Astrocyte (in vitro differentiated cells and primary cell): ENCODE measurements around the gene BACH2. TPM values are rescaled to one million over a fixed set of nuclear protein-coding genes. Genes with fewer than 3 reads are reported as not detected.
A peak's percentile ranks its signal among the peaks of the same experiment; 100 is the strongest.

Source experiments
- DNase-seq: peaks from one replicate; pipeline ENCODE4 v3.0.0-alpha.2; 2010; ENCODE audit warnings: low read depth
- FAIRE-seq: peaks from 2 replicates; lab custom pipeline; 2011; peaks lifted over from hg19 to GRCh38; lab: Jason Lieb, UNC
- H2AFZ ChIP-seq: 2 replicates; pipeline ENCODE4 v1.6.0; 2012; ENCODE audit warnings: low read depth, low read length, inconsistent platforms
- H3K27ac ChIP-seq: 2 replicates; pipeline ENCODE4 v1.5.1; 2011; ENCODE audit warnings: low read depth, low read length, inconsistent platforms
- H3K27me3 ChIP-seq: 2 replicates; pipeline ENCODE4 v1.6.0; 2011; ENCODE audit warnings: low read length, inconsistent platforms; ENCODE audit not compliant: insufficient read depth
- H3K36me3 ChIP-seq: 2 replicates; pipeline ENCODE4 v1.5.1; 2011; ENCODE audit warnings: low read length, inconsistent platforms; ENCODE audit not compliant: insufficient read depth
- H3K4me1 ChIP-seq: 2 replicates; pipeline ENCODE4 v1.5.1; 2011; ENCODE audit warnings: low read length, inconsistent platforms; ENCODE audit not compliant: insufficient read depth
- H3K4me2 ChIP-seq: 2 replicates; pipeline ENCODE4 v1.6.0; 2012; ENCODE audit warnings: low read length, inconsistent platforms
- H3K4me3 ChIP-seq: 2 replicates; pipeline ENCODE4 v1.5.1; 2011; ENCODE audit warnings: low read depth, mild to moderate bottlenecking, low read length, inconsistent platforms; ENCODE audit not compliant: insufficient read depth
- H3K79me2 ChIP-seq: 2 replicates; pipeline ENCODE4 v1.6.0; 2012; ENCODE audit warnings: mild to moderate bottlenecking, low read length, inconsistent platforms; ENCODE audit not compliant: insufficient read depth
- H3K9ac ChIP-seq: 2 replicates; pipeline ENCODE4 v1.6.0; 2012; ENCODE audit warnings: mild to moderate bottlenecking, low read length, inconsistent platforms
- H3K9me3 ChIP-seq: 2 replicates; pipeline ENCODE4 v1.5.1; 2012; ENCODE audit warnings: low read depth, mild to moderate bottlenecking, low read length, inconsistent platforms; ENCODE audit not compliant: insufficient read depth
- H4K20me1 ChIP-seq: 2 replicates; pipeline ENCODE4 v1.6.0; 2012; ENCODE audit warnings: low read length, inconsistent platforms; ENCODE audit not compliant: insufficient read depth
- H3K27ac Mint-ChIP-seq: one replicate; pipeline ENCODE4 v1.8.0; 2021; ENCODE audit warnings: mild to moderate bottlenecking, mixed read lengths; ENCODE audit not compliant: unreplicated experiment
- H3K27me3 Mint-ChIP-seq: one replicate; pipeline ENCODE4 v1.8.0; 2021; ENCODE audit warnings: low read depth, mixed read lengths; ENCODE audit not compliant: unreplicated experiment
- H3K36me3 Mint-ChIP-seq: one replicate; pipeline ENCODE4 v1.8.0; 2021; ENCODE audit warnings: low read depth, mixed read lengths; ENCODE audit not compliant: unreplicated experiment
- H3K4me1 Mint-ChIP-seq: one replicate; pipeline ENCODE4 v1.8.0; 2021; ENCODE audit warnings: low read depth, mixed read lengths; ENCODE audit not compliant: unreplicated experiment
- H3K4me3 Mint-ChIP-seq: one replicate; pipeline ENCODE4 v1.8.0; 2021; ENCODE audit warnings: mild to moderate bottlenecking, moderate library complexity, mixed read lengths; ENCODE audit not compliant: unreplicated experiment
- H3K9me3 Mint-ChIP-seq: one replicate; pipeline ENCODE4 v1.8.0; 2021; ENCODE audit warnings: mild to moderate bottlenecking, mixed read lengths; ENCODE audit not compliant: unreplicated experiment
- EZH2 ChIP-seq: IDR thresholded peaks from 2 replicates; pipeline ENCODE4 v1.6.1; 2012; ENCODE audit warnings: mild to moderate bottlenecking, low read length, inconsistent platforms; ENCODE audit not compliant: insufficient read depth
- total RNA-seq: library from RNA; stranded (reverse); gene quantifications from 2 replicates; pipeline ENCODE4 v1.2.1, GENCODE V29; 2021
- TF ChIP-seq, protein P1 (sequence below): IDR thresholded peaks from 2 replicates; pipeline ENCODE4 v1.5.1; 2011; ENCODE audit warnings: low read depth, mild to moderate bottlenecking, inconsistent platforms, low read length, moderate library complexity; ENCODE audit not compliant: insufficient read depth

BACH2 gene
- total RNA-seq, 1 donor from 2014 or later, result 17.5 TPM

DNA sequence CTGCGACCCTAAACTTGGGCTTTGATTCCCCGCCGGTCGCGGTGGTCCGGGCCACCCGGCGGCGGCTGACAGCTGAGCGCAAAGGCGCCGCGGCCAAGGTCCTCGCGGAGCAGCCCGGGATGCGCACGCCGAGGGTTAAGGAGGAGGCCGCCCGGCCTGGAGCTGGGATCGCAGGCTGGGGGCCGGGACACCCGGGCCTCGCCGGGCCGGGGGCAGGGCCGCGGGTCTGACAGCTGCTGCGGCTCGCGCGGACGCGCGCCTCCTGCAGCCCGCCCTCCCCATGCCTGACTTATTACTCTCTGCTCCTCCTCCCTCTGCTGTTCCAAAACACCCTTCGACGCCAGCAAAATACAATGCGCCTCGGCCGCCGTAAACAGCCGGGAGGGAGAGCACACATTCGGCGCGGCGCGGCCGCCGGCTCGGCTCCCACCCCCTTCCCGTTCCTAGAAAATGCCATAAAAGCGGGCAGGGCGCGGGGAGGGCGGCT is 746 bp downstream of the BACH2 start:
- FAIRE-seq (no peak), DNase-seq (peak; percentile 71)
- no peaks in the 10 kb centered on the region for H3K36me3 ChIP-seq
- Mint-ChIP-seq H3K36me3 (no peaks in the 10 kb centered on the region), H3K9me3 (no peaks in the 10 kb centered on the region), H3K4me1 (peaks cover 25% of the 10 kb centered on the region), H3K27me3 (peaks cover 3% of the 10 kb centered on the region), H3K27ac (no peak overlapping the region), H3K4me3 (peak overlapping the region; percentile 88)
- H2AFZ ChIP-seq, result peak overlapping the region; percentile 72
- H4K20me1 ChIP-seq, result no peaks in the 10 kb centered on the region
- H3K4me3 ChIP-seq, result peak overlapping the region; percentile 69
- no peak for TF ChIP-seq EZH2
- TF ChIP-seq, protein P1, sequence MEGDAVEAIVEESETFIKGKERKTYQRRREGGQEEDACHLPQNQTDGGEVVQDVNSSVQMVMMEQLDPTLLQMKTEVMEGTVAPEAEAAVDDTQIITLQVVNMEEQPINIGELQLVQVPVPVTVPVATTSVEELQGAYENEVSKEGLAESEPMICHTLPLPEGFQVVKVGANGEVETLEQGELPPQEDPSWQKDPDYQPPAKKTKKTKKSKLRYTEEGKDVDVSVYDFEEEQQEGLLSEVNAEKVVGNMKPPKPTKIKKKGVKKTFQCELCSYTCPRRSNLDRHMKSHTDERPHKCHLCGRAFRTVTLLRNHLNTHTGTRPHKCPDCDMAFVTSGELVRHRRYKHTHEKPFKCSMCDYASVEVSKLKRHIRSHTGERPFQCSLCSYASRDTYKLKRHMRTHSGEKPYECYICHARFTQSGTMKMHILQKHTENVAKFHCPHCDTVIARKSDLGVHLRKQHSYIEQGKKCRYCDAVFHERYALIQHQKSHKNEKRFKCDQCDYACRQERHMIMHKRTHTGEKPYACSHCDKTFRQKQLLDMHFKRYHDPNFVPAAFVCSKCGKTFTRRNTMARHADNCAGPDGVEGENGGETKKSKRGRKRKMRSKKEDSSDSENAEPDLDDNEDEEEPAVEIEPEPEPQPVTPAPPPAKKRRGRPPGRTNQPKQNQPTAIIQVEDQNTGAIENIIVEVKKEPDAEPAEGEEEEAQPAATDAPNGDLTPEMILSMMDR, result no peak
- peaks cover 16% of the 10 kb centered on the region for H3K4me1 ChIP-seq
- peak overlapping the region; percentile 98 for H3K4me2 ChIP-seq
- H3K27ac ChIP-seq, result peak overlapping the region; percentile 49
- H3K27me3 ChIP-seq, result peaks cover 11% of the 10 kb centered on the region
- peaks cover 9% of the 10 kb centered on the region for H3K79me2 ChIP-seq
- H3K9me3 ChIP-seq, result no peaks in the 10 kb centered on the region
- peak overlapping the region; percentile 86 for H3K9ac ChIP-seq

DNA sequence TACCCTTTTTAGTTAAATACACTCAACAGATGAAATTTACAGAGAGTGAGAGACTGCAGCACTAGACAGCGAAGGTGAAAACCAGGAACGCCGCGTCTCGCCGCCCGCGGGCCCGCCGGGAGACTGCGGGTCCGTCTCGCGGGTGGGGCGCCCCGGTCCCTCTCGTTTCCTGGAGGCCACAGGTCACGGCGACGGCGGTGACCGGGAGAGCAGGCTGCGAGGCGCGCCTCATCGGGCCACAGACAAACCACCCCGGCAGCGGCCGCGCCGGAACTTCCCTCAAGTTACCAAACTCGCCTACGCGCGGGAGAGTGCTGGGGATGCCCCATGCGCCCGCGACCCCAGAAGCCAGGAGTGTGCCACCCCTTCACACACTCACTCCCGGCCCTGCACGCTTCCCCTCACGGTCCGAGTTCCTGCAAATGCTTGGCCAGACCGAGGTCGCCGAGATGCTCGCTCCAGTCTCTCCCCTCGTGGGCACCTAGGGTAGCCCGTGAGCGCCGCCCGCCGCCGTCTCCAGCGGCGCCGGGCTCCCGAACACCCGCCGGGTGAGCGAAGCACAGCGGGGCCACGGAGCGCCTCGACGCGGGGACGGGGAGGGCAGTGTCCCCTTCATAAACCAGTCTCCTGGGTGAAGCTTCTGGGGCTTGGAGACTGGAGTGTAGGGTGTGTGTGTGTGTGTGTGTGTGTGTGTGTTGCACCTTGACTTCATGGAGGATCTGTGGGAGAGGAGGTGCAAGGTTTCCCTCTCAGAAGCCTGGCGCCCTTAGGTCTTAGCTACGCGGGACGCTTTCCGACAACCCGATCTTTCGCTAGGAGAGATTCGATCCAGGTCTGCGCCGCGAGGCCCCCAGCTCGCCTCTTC is 1.4 kb downstream of the BACH2 start:
- no peaks in the 10 kb centered on the region for H3K9me3 Mint-ChIP-seq
- Histone ChIP-seq H3K4me1 (peaks cover 19% of the 10 kb centered on the region), H3K27ac (peak overlapping the region; percentile 49), H3K4me2 (peak overlapping the region; percentile 98), H4K20me1 (no peaks in the 10 kb centered on the region), H3K4me3 (peak overlapping the region; percentile 69), H3K9me3 (no peaks in the 10 kb centered on the region), H2AFZ (peak overlapping the region; percentile 72), H3K36me3 (no peaks in the 10 kb centered on the region), H3K79me2 (peaks cover 9% of the 10 kb centered on the region), H3K27me3 (peaks cover 11% of the 10 kb centered on the region), H3K9ac (peak overlapping the region; percentile 86)
- DNase-seq, result no peak
- peak overlapping the region; percentile 88 for H3K4me3 Mint-ChIP-seq
- TF ChIP-seq, protein P1, result no peak
- TF ChIP-seq EZH2, result peak; percentile 27
- peak overlapping the region; percentile 66 for H3K27ac Mint-ChIP-seq
- peaks cover 29% of the 10 kb centered on the region for H3K4me1 Mint-ChIP-seq
- H3K27me3 Mint-ChIP-seq, result peaks cover under 1% of the 10 kb centered on the region
- H3K36me3 Mint-ChIP-seq, result no peaks in the 10 kb centered on the region
- FAIRE-seq, result no peak

DNA sequence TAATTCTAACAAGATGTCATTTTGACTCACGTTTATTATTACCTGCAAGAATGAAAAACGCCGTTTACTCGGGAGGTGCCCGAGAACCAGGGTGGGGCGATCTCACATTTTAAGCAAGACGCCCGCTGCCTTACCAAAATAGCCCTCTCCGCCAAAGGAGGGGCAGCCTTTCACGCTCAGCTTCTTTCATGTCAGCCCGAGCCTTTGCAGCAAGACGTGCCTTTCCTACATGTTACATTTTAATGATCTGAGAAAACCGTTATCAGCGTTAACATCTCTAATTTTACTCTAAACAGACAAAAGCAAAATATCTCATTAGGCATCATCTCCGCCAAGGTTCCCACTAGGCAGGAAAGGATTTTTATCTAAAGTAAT is 2.0 kb downstream of the BACH2 start:
- H4K20me1 ChIP-seq, result no peaks in the 10 kb centered on the region
- peak overlapping the region; percentile 58 for H2AFZ ChIP-seq
- Mint-ChIP-seq H3K9me3 (no peaks in the 10 kb centered on the region), H3K4me1 (peaks cover 29% of the 10 kb centered on the region), H3K27ac (peak overlapping the region; percentile 66), H3K27me3 (no peaks in the 10 kb centered on the region), H3K4me3 (peak overlapping the region; percentile 88), H3K36me3 (no peaks in the 10 kb centered on the region)
- peaks cover 10% of the 10 kb centered on the region for H3K27me3 ChIP-seq
- peaks cover 19% of the 10 kb centered on the region for H3K4me1 ChIP-seq
- H3K9me3 ChIP-seq, result no peaks in the 10 kb centered on the region
- no peaks in the 10 kb centered on the region for H3K36me3 ChIP-seq
- H3K27ac ChIP-seq, result no peak overlapping the region
- DNase-seq (no peak), FAIRE-seq (no peak)
- H3K79me2 ChIP-seq, result peaks cover 9% of the 10 kb centered on the region
- peak overlapping the region; percentile 86 for H3K9ac ChIP-seq
- peak overlapping the region; percentile 98 for H3K4me2 ChIP-seq
- peak overlapping the region; percentile 69 for H3K4me3 ChIP-seq
- TF ChIP-seq EZH2, result no peak
- TF ChIP-seq, protein P1, result no peak
